Measurements from ENCODE around the gene MED7.

The MED7 gene

GRCh38 chr5:157106630-157107461 is 35.8 kb downstream of the MED7 start:
- DNase-seq (ENCODE audit: low read depth), result peak; percentile 13

GRCh38 chr5:157100140-157100679 is 42.5 kb downstream of the MED7 start:
- DNase-seq (ENCODE audit: low read depth), result peak; percentile 79

GRCh38 chr5:157088342-157088990 is 54.2 kb downstream of the MED7 start:
- DNase-seq (ENCODE audit: low read depth), result no peak
